ENCODE results near the gene ALOX5.
"Not testable (repeated sequence)": the region's sequence is repeated elsewhere in the genome, so short reads cannot be mapped to it uniquely, and the experiment has no call there.

The ALOX5 gene

DNA sequence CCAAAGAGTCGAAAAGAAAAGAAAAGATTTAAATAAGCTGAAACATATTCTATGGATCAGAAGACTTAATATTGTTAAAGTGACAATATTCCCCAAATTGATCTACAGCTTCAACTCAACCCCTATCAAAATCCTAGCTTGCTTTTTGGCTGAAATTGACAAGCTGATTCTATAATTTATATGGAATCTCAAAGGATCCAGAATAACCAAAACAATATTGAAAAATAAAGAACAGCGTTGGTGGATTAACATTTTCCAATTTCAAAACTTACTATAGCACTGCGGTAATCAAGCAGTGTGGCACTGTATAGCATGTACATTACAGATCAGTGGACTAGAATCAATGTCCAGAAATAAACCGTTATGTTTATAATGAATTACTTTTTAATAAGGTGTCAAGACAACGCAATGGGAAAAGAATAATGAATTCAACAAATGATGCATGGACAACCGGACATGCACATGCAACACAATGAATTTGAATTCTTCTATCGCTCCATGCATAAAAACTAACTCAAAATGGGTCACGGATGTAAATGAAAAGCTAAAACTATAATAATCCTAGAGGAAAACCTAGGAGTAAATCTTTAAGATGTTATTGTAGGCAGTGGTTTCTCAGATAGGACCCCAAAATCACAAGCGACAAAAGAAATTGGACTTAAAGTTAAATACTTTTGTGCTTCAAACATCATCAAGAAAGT lies 1.6 kb upstream of the ALOX5 start:
- no peak for DNase-seq
- in situ Hi-C loops (cut with HindIII; ENCODE audit: low pct_ligation_motif_present, low pct_unique_long_range_greater_than_20kb, low sequenced_read_pairs) = no loop called here

- no peak for DNase-seq
- in situ Hi-C loops (cut with HindIII; ENCODE audit: low pct_ligation_motif_present, low pct_unique_long_range_greater_than_20kb, low sequenced_read_pairs) = no loop called here
Observed at GRCh38 chr10:45373003-45373575, 927 bp upstream of the ALOX5 start.

DNA sequence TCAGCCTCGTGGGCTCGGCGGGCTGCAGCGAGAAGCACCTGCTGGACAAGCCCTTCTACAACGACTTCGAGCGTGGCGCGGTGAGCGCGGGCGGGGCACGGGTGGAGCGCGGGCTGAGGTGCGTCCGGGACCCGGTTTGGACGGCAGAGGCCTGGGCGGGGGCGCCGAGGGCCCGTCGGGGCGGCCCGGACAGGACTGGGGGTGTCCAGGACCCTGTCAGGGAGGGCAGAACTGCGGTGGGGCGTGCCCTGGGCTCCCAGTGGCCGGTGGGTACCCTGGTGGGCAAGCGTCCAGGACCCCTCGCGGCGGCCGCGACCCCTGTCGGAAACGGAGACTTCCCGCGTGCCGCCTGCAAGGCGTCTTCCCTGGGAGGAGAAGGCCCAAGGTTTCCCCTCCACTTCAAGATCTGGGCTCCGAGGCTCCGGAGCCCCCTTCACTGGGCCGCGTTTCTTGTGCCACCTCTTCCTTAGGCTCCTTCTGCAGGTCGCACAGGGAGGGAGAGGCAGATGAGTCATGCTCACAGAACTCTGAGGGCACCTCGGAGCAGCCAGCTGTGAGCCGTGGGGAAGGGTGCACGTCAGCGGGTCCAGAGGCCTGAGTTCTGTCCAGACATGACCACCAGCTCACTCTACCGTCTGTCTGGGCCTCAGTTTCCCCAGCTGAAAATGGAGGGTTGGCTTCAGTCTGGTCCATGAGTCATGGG lies 485 bp downstream of the ALOX5 start:
- DNase-seq = peak; percentile 72
- in situ Hi-C loops (cut with HindIII; ENCODE audit: low pct_ligation_motif_present, low pct_unique_long_range_greater_than_20kb, low sequenced_read_pairs) = no loop called here

GRCh38 chr10:45375101-45375500 lies 1.1 kb downstream of the ALOX5 start:
- in situ Hi-C loops (cut with HindIII; ENCODE audit: low pct_ligation_motif_present, low pct_unique_long_range_greater_than_20kb, low sequenced_read_pairs) = no loop called here

DNA sequence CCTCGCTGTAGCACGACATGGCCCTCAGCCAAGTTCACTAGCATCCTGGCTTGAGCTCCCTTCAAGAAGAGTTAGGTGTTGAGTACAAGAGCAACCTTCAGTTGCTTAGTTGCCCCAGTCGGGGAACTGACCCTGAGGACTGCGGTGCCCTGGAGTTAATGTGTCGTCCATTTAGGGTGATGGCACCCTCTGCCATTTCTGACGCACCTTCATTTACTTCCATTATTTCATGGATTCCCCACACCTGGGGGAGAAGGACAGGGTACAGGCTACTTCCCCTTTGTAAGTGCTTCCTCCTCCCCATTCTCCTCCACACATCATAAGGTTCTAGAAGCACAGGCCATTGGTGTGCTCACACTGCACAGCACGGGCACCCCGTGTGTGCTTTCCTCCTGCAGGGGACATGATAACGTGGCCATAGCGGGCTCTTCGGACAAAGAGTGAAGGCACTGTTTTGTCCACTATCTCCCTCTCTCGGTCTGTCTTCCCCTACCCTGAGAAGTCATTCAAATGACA lies 1.8 kb downstream of the ALOX5 start:
- DNase-seq = no peak
- in situ Hi-C loops (cut with HindIII; ENCODE audit: low pct_ligation_motif_present, low pct_unique_long_range_greater_than_20kb, low sequenced_read_pairs) = no loop called here

More at GRCh38 chr10:45375101-45375500, 1.1 kb downstream of the ALOX5 start:
- no peak for DNase-seq

GRCh38 chr10:45376371-45376801 lies 2.4 kb downstream of the ALOX5 start:
- in situ Hi-C loops (cut with HindIII; ENCODE audit: low pct_ligation_motif_present, low pct_unique_long_range_greater_than_20kb, low sequenced_read_pairs) = no loop called here

DNA sequence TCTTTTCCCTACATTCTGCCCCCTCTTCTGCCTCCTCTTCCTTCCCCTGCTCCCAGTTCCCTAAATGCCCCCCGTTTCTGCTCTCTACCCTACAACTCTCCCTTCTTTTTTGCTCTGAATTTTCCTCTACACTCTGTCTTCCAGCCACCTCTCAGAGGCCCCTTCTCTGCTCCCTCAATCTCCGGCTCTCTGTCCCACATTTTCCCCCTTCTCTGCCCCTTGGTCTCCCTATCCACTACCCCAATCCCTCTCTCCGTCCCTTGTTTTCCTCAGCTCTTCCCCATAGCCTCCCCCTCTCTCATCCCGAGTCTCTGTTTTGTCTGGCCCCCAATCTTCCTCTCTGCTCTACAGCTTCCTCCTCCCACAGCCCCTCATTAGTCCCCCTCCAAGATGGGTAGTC lies 3.3 kb downstream of the ALOX5 start:
- in situ Hi-C loops (cut with HindIII; ENCODE audit: low pct_ligation_motif_present, low pct_unique_long_range_greater_than_20kb, low sequenced_read_pairs) = no loop called here
- no peak for DNase-seq

More at GRCh38 chr10:45376371-45376801, 2.4 kb downstream of the ALOX5 start:
- DNase-seq = no peak

DNA sequence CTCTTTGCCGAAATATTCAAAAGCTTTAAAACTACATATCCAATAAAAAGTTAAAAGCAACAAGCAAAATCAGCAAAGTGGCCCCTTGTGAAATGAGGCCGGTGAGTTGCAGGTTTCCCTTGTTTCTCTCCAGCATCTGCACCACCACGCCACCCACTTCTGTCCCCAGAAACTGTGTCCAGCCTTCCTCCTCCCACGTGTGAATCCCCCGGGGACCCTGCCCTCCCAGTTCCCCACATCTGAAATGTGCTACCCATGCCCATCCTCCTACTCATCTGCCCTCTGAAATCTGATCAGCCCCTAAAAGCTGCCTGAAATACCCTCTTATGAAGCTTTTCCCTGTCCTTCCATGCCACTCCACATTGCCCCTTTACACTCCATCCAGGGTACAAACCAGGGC lies 3.8 kb downstream of the ALOX5 start:
- in situ Hi-C loops (cut with HindIII; ENCODE audit: low pct_ligation_motif_present, low pct_unique_long_range_greater_than_20kb, low sequenced_read_pairs) = no loop called here
- DNase-seq = no peak

DNA sequence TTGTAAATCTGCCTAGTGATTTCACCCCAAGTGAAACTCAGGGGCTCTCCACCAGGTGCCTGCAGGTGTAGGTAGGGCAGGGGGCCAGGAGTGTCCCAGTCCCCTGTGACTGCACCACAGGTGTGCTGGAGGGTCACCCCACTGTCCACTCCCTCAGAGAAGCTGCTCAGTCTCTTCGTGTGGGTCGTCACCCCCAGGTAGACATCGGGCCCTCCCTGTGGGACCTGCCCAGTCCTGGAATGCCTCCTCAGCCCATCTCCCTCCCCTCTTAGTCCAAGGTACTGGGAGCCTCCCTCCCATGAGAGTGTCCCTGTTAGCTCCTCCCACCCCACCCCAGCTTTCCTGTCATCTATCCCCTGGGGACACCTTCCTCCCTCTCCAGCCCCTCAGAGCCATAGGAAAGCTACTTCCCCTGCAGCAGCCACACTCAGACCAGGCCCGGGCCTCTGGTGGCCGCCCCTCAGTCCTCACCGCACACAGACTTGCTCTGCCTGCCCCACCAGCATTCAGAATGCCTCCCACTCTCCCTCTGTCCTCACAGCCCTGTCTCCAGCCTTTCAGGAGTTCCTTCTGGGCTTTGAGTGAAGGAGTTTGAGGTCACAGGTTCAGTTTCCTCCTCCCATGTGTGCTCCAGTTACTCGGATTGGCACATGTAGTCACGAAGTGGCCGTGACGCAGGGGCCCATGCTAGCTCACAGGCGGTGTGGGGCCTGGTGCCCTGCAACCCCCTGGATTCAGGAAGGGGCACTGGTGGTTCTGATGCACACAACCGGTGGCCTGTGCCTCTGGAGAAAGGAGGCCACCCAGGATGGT lies 5.1 kb downstream of the ALOX5 start:
- in situ Hi-C loops (cut with HindIII; ENCODE audit: low pct_ligation_motif_present, low pct_unique_long_range_greater_than_20kb, low sequenced_read_pairs) = no loop called here
- no peak for DNase-seq

DNA sequence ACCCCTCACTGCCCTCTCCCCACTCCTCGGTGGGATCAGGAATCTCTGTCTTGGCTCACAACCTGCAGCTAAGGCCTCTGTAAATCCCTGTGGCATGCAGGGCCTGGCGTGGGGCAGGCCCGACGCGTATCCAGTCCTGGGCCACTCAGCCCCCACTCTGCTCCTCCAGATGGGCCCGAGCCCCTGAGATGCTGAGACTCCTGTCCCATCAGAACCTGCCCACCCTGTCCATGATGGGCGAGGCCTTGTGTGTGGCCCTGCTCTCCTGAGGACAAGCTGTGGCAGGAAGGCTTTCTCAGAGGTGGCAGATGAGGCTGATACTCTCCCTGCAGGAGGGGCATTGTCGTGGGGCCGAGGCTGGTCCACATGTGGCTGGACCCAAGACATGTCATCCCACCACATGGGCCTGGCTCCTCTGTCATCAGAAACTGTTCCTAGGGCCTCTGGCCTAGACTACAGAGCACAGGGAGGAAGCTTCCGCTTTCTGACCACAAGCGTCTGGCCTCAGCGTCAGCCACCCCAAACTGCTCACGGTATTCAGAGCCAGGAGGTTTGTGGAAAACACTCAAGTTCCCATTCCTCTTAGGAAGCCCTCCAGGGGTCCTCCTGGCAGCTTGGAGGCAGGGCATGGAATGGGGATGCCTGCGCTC lies 6.0 kb downstream of the ALOX5 start:
- no peak for DNase-seq

DNA sequence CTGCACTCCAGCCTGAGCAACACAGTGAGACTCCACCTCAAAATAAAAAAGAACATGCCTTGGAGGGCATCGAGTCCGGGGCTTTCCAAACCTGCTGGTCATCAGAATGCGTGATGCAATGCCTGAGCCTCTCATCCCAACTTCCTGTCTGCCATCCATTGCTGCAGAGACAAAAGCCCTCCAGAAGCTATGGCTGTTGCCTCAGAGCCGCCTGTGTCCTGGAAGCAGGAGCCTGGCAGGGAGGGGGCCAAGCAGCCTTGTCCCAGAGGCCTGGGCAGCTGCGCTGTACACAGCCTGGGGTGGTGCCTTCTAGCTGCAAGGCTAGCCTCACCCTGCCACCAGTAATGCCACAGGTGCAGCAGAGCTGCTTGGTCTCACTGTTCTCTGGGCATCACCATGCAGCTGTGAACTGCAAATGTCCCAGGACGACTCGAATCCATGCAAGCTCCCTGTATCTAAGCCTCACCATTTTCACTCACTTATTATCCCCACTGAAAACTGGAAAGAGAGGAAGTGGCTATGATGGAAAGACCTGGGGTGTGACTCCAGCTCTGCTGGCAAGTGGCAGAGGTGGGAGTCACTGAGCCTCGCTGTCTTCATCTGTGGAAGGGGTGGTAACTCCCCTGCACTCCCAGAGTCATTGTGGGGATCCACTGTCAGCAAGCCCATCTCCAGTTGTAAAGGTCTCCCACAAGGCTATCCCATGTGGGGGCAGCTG lies 7.0 kb downstream of the ALOX5 start:
- no peak for DNase-seq
- in situ Hi-C loops (cut with HindIII; ENCODE audit: low pct_ligation_motif_present, low pct_unique_long_range_greater_than_20kb, low sequenced_read_pairs) = no loop called here

More for the DNA sequence above, 6.0 kb downstream of the ALOX5 start:
- in situ Hi-C loops (cut with HindIII; ENCODE audit: low pct_ligation_motif_present, low pct_unique_long_range_greater_than_20kb, low sequenced_read_pairs) = no loop called here

- DNase-seq = no peak
- in situ Hi-C loops (cut with HindIII; ENCODE audit: low pct_ligation_motif_present, low pct_unique_long_range_greater_than_20kb, low sequenced_read_pairs) = no loop called here
Observed at GRCh38 chr10:45382591-45382990, 8.6 kb downstream of the ALOX5 start.

GRCh38 chr10:45383682-45384330 lies 9.8 kb downstream of the ALOX5 start:
- no peak for DNase-seq
- in situ Hi-C loops (cut with HindIII; ENCODE audit: low pct_ligation_motif_present, low pct_unique_long_range_greater_than_20kb, low sequenced_read_pairs) = no loop called here

DNA sequence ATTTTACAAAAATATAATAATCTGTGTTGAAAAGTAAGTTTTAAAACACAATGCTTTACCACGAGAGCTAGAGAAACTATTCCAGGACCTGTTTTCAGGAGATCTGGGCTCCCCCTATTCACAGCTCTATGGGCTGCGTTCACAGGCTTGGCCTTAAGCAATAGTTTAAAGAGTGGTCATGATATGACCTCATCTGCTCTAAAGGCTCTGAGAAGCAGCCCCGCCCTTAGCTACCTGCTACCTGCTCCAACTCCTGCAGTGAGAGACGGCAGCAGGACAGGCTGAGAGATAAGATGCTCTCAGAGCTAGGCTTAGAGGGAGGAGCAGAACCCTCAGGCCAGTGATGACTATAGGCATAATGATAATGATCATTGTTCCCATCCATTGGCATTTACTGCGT lies 12.6 kb downstream of the ALOX5 start:
- in situ Hi-C loops (cut with HindIII; ENCODE audit: low pct_ligation_motif_present, low pct_unique_long_range_greater_than_20kb, low sequenced_read_pairs) = no loop called here
- no peak for DNase-seq

DNA sequence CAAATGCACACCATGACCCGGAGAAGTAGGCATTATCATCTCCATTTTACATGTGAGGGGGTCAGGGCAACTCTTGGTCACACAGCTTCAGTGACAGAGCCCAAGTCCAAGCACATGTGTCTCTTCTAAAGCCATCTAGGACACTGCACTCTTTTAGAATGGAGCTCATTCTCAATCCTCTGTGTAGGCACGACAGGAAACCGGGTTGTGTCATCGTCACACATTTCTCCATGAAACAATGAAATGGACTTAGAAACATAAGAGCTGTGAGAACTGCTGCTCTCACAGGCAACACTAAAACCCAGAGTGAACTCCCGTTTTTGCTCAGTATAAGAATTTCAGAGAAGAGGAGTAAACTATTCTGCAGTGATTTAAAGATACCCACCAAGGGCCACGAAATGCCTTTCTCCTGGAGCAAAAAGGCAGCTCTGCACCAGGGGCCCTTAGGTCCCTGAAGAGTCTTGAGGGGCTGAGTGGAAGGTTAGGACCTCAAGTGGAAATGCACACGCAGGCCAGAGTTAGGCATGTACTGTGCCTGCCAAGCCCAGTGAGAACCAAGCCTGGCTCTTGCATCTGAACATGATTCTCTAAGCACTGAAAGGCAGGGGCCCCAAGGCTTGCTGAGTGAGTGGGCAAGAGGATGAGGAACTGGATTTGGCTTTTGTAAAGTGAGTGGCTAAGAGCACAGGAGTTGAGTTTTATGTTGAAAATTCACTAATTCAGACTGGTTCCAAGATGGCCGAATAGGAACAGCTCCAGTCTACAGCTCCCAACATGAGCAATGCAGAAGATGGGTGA lies 13.3 kb downstream of the ALOX5 start:
- DNase-seq = no peak
- in situ Hi-C loops (cut with HindIII; ENCODE audit: low pct_ligation_motif_present, low pct_unique_long_range_greater_than_20kb, low sequenced_read_pairs) = no loop called here

DNA sequence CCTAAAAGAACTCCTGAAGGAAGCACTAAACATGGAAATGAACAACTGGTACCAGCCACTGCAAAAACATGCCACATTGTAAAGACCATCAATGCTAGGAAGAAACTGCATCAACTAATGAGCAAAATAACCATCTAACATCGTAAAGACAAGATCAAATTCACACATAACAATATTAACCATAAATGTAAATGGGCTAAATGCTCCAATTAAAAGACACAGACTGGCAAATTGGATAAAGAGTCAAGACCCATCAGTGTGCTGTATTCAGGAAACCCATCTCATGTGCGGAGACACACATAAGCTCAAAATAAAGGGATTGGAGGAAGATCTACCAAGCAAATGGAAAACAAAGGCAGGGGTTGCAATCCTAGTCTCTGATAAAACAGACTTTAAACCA lies 15.7 kb downstream of the ALOX5 start:
- DNase-seq; in situ Hi-C loops (cut with HindIII; ENCODE audit: low pct_ligation_motif_present, low pct_unique_long_range_greater_than_20kb, low sequenced_read_pairs): not testable (repeated sequence)

DNA sequence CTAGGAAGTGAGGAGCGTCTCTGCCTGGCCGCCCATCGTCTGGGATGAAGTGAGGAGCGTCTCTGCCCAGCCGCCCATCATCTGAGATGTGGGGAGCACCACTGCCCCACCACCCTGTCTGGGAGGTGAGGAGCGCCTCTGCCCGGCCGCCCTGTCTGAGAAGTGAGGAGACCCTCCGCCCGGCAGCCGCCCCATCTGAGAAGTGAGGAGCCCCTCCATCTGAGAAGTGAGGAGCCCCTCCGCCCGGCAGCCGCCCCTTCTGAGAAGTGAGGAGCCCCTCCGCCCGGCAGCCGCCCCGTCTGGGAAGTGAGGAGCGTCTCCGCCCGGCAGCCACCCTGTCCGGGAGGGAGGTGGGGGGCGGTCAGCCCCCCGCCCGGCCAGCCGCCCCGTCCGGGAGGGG lies 17.6 kb downstream of the ALOX5 start:
- DNase-seq; in situ Hi-C loops (cut with HindIII; ENCODE audit: low pct_ligation_motif_present, low pct_unique_long_range_greater_than_20kb, low sequenced_read_pairs): not testable (repeated sequence)
